Stimulated activated memory B cell treated with anti-CD40 and anti-IgM and Interleukin-4, amounts not matched to agents 10 μg/mL and 1 μg/mL and 100 μg/mL, for 72 hours (primary cell): Measurements from ENCODE around the gene DUSP9.
"Not testable (repeated sequence)": the region's sequence is repeated elsewhere in the genome, so short reads cannot be mapped to it uniquely, and the experiment has no call there.

Source experiments
- ATAC-seq: fragments of 150-1000 bp; cut with Tn5 transposase; 2 replicates; pipeline ENCODE4 v1.10.0; 2021
- H3K27ac Mint-ChIP-seq: one replicate; pipeline ENCODE4 v1.8.0; 2022; ENCODE audit warnings: mild to moderate bottlenecking, mixed read lengths
- H3K27me3 Mint-ChIP-seq: one replicate; pipeline ENCODE4 v1.8.0; 2022; ENCODE audit warnings: mixed read lengths
- H3K36me3 Mint-ChIP-seq: one replicate; pipeline ENCODE4 v1.8.0; 2022; ENCODE audit warnings: mixed read lengths
- H3K4me1 Mint-ChIP-seq: one replicate; pipeline ENCODE4 v1.8.0; 2022; ENCODE audit warnings: mixed read lengths
- H3K4me3 Mint-ChIP-seq: one replicate; pipeline ENCODE4 v1.8.0; 2022; ENCODE audit warnings: mild to moderate bottlenecking, moderate library complexity, mixed read lengths
- H3K9me3 Mint-ChIP-seq: one replicate; pipeline ENCODE4 v1.8.0; 2022; ENCODE audit warnings: mixed read lengths

The DUSP9 gene

DNA sequence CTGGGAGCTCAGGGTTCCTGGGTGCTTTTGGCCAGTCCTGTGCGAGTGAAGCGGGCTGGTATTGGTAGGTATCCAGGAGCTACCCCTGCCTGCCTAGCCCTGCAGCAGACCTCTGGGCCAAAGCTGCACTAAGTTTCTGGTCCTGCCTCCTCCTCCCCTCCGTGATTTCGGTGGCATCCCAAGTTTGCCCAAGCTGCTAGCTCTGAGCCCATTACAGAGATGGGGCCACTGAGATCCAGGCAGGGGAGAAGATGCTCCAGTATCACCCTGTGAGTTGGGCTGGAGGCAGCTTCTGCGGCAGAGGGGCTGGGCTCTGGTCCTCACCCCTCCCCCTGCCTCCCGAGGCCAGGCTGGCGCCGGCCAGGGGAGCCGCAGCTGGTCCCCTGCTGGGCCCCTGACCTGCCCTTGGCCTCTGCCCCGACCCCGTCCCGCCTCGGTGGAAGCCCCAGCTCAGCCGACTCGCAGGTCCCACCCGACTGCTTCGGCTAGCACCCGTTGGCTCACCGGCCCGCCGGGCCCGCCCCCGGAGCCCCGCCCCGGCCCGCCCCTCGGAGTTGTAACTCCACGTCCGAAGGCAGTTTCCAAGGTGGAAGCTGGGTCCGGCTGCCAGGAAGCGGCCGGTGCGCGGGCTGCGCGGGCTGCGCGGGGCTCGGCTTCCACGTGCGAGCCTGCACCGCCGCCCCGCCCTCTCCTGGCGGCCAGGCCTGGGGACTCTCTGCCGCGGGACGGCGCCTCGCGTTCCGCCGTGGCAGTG, at the start of gene DUSP9:
Gene DUSP9, plus strand, starts transcription at position 584 of the 754 bp plus-strand sequence. CDS start 751 bp downstream, outside the sequence.
- H3K4me3 Mint-ChIP-seq: no peak within 1 kb of the TSS

DNA sequence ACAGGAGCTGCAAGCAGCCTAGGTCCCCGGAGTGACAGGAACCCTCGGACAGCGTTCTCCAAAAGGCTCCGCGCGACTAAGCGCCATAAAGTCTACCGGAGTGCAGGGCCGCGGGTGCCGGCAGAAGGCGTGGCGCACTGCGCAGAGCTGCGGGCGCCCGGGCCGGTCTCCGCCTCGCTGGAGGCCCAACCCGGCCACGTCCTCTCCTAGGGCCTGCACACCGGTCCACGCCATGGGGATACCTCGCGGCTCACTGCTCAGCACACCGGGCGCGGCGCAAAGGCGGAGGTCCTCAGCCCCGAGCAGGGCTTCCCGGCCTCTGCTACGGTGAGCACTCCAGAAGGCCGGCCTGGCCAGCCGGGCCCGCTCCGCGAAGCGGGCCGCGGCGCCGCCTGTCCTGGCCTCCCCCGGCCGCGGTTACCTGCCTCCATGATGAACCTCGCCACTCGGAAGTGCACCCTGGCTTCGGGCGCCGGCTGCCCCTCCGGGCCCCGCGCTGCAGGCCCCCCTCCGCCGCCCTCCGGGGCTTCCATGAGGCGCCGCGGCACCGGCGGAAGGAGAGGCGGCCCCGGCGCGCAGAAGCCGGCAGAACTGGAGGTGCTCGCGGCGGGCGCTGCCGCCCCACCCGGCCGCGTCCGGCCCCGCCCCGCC, 48.3 kb upstream of the DUSP9 start, which contains the start of gene CCNQ:
Gene CCNQ, minus strand, starts transcription at position 599 of the 651 bp plus-strand sequence. Its CDS starts 66 bp downstream, at position 533.
- peaks cover 13% of the 10 kb centered on the region for H3K36me3 Mint-ChIP-seq
- peak within 1 kb of the TSS; percentile 86 for H3K27ac Mint-ChIP-seq
- ATAC-seq: peak; percentile 82
- peaks cover 48% of the 10 kb centered on the region for H3K4me1 Mint-ChIP-seq
- no peaks in the 10 kb centered on the region for H3K27me3 Mint-ChIP-seq
- no peaks in the 10 kb centered on the region for H3K9me3 Mint-ChIP-seq
- peak within 1 kb of the TSS; percentile 98 for H3K4me3 Mint-ChIP-seq

More for the DNA sequence above, at the start of gene DUSP9:
- Mint-ChIP-seq H3K27me3 (peaks cover 32% of the 10 kb centered on the region), H3K27ac (no peak within 1 kb of the TSS), H3K36me3 (no peaks in the 10 kb centered on the region), H3K4me1 (peaks cover 11% of the 10 kb centered on the region), H3K9me3 (no peaks in the 10 kb centered on the region)
- ATAC-seq: no peak

GRCh38 chrX:153599192-153600031, 47.6 kb upstream of the DUSP9 start:
- H3K9me3 Mint-ChIP-seq: no peaks in the 10 kb centered on the region
- peak overlapping the region; percentile 77 for H3K27ac Mint-ChIP-seq
- peak; percentile 93 for ATAC-seq
- H3K4me3 Mint-ChIP-seq: peak overlapping the region; percentile 86
- peaks cover 48% of the 10 kb centered on the region for H3K4me1 Mint-ChIP-seq
- peaks cover 9% of the 10 kb centered on the region for H3K36me3 Mint-ChIP-seq
- H3K27me3 Mint-ChIP-seq: no peaks in the 10 kb centered on the region

GRCh38 chrX:153600032-153600373, 47.0 kb upstream of the DUSP9 start:
- Mint-ChIP-seq H3K36me3 (peaks cover 9% of the 10 kb centered on the region), H3K27me3 (no peaks in the 10 kb centered on the region), H3K27ac (peak overlapping the region; percentile 77), H3K9me3 (no peaks in the 10 kb centered on the region), H3K4me3 (peak overlapping the region; percentile 86), H3K4me1 (peaks cover 48% of the 10 kb centered on the region)
- ATAC-seq: no peak

GRCh38 chrX:153600921-153601320, 46.1 kb upstream of the DUSP9 start:
- Mint-ChIP-seq H3K4me3 (no peak overlapping the region), H3K4me1 (peaks cover 42% of the 10 kb centered on the region), H3K9me3 (no peaks in the 10 kb centered on the region)

GRCh38 chrX:153601511-153602110, 45.4 kb upstream of the DUSP9 start:
- H3K9me3 Mint-ChIP-seq: no peaks in the 10 kb centered on the region
- no peak overlapping the region for H3K4me3 Mint-ChIP-seq
- no peaks in the 10 kb centered on the region for H3K27me3 Mint-ChIP-seq
- no peaks in the 10 kb centered on the region for H3K36me3 Mint-ChIP-seq
- no peak for ATAC-seq
- H3K27ac Mint-ChIP-seq: no peak overlapping the region
- peaks cover 36% of the 10 kb centered on the region for H3K4me1 Mint-ChIP-seq

More at GRCh38 chrX:153600921-153601320, 46.1 kb upstream of the DUSP9 start:
- no peaks in the 10 kb centered on the region for H3K27me3 Mint-ChIP-seq
- H3K27ac Mint-ChIP-seq: no peak overlapping the region
- H3K36me3 Mint-ChIP-seq: peaks cover 3% of the 10 kb centered on the region
- ATAC-seq: no peak

DNA sequence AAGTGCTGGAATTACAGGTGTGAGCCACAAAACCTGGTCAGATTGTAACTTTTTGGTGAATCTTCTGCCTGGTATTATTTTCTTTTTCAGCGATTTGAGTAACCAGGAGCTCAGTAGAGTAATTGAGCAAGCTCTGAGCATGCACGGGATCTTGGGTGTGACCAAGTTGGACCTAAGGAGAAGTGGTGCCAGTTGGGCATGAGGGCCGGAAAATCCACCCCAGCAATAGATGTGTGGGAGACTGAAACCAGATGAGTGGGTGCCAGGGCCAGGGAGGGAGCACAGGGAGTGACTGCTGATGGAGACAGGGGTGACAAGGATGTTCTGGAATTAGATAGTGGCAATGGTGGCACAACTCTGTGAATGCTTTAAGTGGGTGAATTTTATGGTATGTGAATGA, 44.4 kb upstream of the DUSP9 start:
- ATAC-seq: no peak
- Mint-ChIP-seq H3K4me1 (peaks cover 26% of the 10 kb centered on the region), H3K27me3 (no peaks in the 10 kb centered on the region), H3K9me3 (no peaks in the 10 kb centered on the region), H3K4me3 (no peak overlapping the region), H3K27ac (no peak overlapping the region), H3K36me3 (no peaks in the 10 kb centered on the region)

GRCh38 chrX:153603131-153603656, 43.8 kb upstream of the DUSP9 start:
- Mint-ChIP-seq H3K4me3 (no peak overlapping the region), H3K36me3 (no peaks in the 10 kb centered on the region), H3K9me3 (no peaks in the 10 kb centered on the region), H3K27ac (no peak overlapping the region), H3K4me1 (peaks cover 20% of the 10 kb centered on the region), H3K27me3 (no peaks in the 10 kb centered on the region)
- no peak for ATAC-seq

DNA sequence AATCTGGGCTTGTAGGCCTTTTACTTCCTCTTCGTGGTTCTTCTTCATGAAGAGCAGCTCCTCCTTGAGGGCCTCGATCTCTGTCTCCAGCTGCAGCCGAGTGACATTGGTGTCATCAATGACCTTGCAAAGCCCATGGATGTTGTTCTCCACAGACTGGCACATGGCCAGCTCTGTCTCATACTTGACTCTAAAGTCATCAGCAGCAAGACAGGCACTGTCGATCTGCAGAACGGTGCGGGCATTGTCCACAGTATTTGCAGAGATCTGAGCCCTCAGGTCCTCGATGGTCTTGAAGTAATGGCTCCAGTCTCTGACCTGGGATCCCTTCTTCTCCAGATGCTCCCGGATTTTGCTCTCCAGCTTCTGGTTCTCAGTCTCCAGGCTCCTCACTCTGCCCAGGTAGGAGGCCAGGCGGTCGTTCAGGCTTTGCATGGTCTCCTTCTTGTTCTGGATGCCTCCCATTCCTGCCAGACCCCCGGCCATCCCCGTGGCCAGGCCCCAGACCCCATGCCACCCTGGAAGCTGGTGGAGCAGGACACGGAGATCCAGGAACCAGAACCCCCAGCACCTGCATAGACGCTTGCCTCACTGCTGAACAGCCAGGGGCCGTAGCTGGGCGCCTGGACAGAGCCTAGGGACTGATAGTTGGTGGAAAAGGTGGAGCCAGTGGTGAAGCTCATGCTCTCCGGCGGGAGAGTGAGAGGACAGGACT, 42.2 kb upstream of the DUSP9 start:
- peaks cover 29% of the 10 kb centered on the region for H3K4me1 Mint-ChIP-seq
- not testable (repeated sequence) for H3K36me3 Mint-ChIP-seq, H3K27me3 Mint-ChIP-seq, H3K9me3 Mint-ChIP-seq, ATAC-seq, H3K27ac Mint-ChIP-seq, H3K4me3 Mint-ChIP-seq

- peaks cover 18% of the 10 kb centered on the region for H3K4me1 Mint-ChIP-seq
- no peaks in the 10 kb centered on the region for H3K36me3 Mint-ChIP-seq
- H3K27ac Mint-ChIP-seq: no peak overlapping the region
- H3K9me3 Mint-ChIP-seq: no peaks in the 10 kb centered on the region
- no peak for ATAC-seq
- no peaks in the 10 kb centered on the region for H3K27me3 Mint-ChIP-seq
- no peak overlapping the region for H3K4me3 Mint-ChIP-seq
These were observed 40.5 kb upstream of the DUSP9 start for GRCh38 chrX:153606503-153606902.

GRCh38 chrX:153608376-153608775, 38.6 kb upstream of the DUSP9 start:
- Mint-ChIP-seq H3K27ac (no peak overlapping the region), H3K4me3 (no peak overlapping the region), H3K27me3 (no peaks in the 10 kb centered on the region), H3K9me3 (no peaks in the 10 kb centered on the region), H3K4me1 (peaks cover 22% of the 10 kb centered on the region), H3K36me3 (no peaks in the 10 kb centered on the region)
- no peak for ATAC-seq

DNA sequence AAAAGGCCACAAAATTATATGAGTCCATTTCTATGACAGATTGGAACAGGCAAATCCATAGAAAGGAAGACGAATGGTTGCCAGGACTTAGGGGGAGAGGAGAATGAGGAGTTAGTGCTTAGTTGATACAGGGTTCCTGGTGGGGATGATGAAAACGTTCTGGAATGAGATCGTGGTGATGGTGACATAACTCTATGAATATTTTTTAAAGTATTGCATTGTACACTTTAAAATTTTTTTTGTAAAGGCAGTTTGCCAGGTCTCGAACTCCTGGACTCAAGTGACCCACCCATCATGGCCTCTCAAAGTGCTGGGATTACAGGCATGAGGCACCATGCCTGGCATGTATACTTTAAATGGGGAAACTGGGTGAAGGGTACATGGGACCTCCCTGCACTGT, 38.2 kb upstream of the DUSP9 start:
- Mint-ChIP-seq H3K4me3 (no peak overlapping the region), H3K9me3 (no peaks in the 10 kb centered on the region), H3K27me3 (no peaks in the 10 kb centered on the region), H3K27ac (peak overlapping the region; percentile 40), H3K36me3 (no peaks in the 10 kb centered on the region), H3K4me1 (peaks cover 22% of the 10 kb centered on the region)
- no peak for ATAC-seq

DNA sequence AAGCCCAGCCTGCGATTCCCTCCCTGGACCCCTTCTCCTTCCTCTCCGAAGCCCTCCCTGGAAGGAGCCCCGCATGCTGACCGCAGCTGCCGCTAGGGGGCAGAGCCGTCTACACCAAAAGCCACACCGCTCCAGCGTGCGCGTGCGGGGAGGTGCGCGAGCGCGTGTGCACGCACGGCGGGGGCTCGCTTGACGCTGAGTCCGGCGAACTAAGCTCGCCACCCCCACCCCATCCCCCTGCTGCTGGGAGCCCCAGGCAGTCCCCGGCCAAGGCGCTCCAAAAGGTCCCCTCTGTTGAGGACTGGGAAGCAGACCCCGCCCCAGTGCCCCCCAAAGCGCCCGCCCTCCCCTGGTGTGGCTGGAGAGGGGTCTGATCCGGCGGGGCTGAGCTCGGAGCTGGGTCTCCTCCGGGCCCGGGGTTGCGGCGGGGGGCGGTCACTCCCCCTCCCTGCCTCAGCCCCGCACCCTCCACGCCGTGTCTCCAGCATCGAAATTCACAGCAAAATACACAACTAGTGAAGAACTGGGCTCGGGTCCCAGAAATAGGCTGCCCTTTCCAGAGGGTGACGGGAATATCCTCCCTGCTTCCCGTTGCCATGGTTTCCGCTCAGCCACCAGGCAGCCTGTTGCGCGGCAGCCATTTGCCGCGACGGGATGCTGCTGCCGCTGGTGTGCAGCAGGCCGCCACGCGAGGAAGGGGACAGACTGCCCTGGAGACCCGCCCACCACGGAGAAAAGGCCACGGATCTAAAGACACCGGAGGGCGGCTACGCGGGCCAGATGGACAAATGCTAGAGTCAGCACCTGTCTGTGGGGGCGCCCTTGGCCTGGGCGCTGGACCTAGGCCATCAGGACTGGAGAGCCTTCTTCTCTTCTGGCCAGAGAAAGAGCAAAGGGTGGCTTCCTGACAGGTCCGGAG, 36.8 kb upstream of the DUSP9 start:
- Mint-ChIP-seq H3K9me3 (no peaks in the 10 kb centered on the region), H3K36me3 (no peaks in the 10 kb centered on the region), H3K4me3 (peak overlapping the region; percentile 78), H3K4me1 (peaks cover 22% of the 10 kb centered on the region), H3K27me3 (peaks cover 9% of the 10 kb centered on the region), H3K27ac (peak overlapping the region; percentile 77)
- ATAC-seq: peak; percentile 82
